GM19035 (cell line): ENCODE results near the gene RUFY2.

Source experiments
- ATAC-seq: cut with Tn5 transposase; IDR thresholded peaks from one replicate; pipeline ENCODE4 v1.9.1; 2021; ENCODE audit not compliant: unreplicated experiment

RUFY2 gene

GRCh38 chr10:68365611-68366010 is 41.5 kb downstream of the RUFY2 start:
- no peak for ATAC-seq

GRCh38 chr10:68364101-68364886 is 42.8 kb downstream of the RUFY2 start:
- no peak for ATAC-seq

GRCh38 chr10:68362590-68362989 is 44.5 kb downstream of the RUFY2 start:
- ATAC-seq = no peak

GRCh38 chr10:68359189-68359588 is 47.9 kb downstream of the RUFY2 start:
- ATAC-seq = no peak

DNA sequence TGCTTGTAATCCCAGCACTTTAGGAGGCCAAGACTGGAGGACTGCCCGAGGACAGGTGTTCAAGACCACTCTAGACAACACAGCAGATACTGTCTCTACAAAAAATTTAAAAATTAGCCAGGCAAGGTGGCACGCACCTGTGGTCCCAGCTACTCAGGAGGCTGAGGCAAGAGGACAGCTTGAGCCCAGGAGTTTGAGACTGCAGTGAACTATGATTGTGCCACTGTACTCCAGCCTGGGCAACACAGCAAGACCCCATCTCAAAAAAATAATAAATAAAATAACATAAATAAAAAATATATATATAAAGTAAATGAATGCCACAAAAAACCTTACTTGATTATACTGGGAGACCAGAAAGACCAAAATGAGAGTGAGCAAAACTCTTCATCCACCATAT is 53.5 kb downstream of the RUFY2 start:
- no peak for ATAC-seq

GRCh38 chr10:68348265-68348741 is 58.8 kb downstream of the RUFY2 start:
- peak; percentile 66 for ATAC-seq

DNA sequence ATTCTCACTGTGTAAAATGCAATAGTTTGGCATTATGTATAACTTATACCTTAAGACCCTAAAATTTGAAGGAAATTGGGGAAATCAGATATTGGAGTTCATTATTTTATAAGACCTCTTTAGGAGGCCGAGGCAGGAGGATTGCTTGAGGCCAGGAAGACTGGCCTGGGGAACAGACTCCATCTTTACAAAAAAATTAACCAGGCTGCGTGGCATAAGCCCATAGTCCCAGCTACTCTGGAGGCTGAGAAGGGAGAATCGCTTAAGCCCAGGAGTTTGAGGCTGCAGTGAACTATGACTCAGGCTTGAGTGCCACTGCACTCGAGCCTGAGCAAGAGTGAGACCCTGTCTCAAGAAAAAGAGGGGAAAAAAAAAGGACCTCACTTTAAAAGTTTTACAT is 60.3 kb downstream of the RUFY2 start:
- ATAC-seq = no peak

- ATAC-seq = no peak
These were observed 61.5 kb downstream of the RUFY2 start for GRCh38 chr10:68345621-68346020.

GRCh38 chr10:68342909-68343516 is 64.1 kb downstream of the RUFY2 start:
- ATAC-seq = no peak

DNA sequence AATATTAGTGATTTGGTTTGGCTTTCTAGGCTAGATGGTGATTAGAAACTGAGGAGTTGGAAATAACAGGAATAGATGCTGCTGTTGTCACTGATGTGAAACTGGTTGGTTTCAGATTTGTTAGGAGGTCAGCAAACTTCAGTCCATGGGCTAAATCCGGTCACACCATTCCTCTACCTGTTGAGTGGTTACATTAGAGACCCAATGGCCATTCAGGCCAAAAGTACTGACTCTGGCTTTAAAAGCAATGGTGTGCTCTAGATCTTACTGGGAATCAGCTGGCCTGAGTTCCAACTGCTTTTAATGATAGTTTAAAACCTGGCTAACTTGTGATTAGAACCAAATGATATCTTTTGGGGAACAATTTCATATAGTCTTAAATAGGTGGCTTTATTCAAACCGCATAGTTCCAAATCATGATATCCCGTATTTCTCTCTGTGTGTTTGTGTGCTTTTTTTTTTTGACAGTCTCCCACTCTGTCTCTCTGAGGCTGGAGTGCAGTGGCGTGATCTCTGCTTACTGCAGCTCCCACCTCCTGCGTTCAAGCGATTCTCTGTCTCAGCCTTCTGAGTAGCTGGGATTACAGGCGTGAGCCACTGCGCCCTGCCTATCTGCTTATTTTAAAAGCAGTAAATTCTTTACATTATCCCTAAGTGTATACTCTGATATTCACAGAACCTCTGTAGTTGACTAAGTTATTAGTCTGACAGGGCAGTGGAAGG is 66.6 kb downstream of the RUFY2 start:
- ATAC-seq = no peak

DNA sequence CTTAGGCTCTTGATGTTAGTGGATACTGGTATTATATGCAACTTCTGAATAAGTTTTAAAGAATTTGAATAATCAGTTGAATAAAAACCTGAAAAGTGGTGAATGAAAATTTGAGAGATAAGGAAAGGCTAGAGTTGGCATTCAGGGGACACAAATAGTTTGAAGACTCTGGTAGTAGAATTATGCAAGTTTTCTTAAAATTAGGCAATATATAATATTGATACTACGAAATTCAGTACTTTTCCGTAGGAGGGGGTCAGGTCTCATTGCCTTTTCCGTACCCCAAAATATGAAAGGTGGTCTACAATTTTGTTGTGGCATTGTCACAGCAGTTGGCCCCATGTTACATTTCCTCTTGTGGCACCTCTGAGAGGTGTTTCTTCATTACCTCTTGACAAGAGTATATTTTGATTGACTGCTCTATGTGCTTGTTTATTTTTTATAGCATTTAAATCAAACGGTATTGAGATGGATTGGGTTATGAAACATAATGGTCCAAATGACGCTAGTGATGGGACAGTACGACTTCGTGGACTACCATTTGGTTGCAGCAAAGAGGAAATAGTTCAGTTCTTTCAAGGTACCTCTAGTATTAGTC is 70.2 kb downstream of the RUFY2 start:
- ATAC-seq = no peak

GRCh38 chr10:68334672-68335467 is 72.2 kb downstream of the RUFY2 start:
- ATAC-seq = no peak

GRCh38 chr10:68333440-68334431 is 73.3 kb downstream of the RUFY2 start:
- ATAC-seq = no peak

- no peak for ATAC-seq
These were observed 74.0 kb downstream of the RUFY2 start for GRCh38 chr10:68333058-68333395.

GRCh38 chr10:68332259-68333057 is 74.6 kb downstream of the RUFY2 start, which contains the start of gene PBLD:
TSS of gene PBLD (minus strand) at chr10:68332928. CDS start at chr10:68306844, 26,084 bp downstream.
- ATAC-seq = peak; percentile 21

DNA sequence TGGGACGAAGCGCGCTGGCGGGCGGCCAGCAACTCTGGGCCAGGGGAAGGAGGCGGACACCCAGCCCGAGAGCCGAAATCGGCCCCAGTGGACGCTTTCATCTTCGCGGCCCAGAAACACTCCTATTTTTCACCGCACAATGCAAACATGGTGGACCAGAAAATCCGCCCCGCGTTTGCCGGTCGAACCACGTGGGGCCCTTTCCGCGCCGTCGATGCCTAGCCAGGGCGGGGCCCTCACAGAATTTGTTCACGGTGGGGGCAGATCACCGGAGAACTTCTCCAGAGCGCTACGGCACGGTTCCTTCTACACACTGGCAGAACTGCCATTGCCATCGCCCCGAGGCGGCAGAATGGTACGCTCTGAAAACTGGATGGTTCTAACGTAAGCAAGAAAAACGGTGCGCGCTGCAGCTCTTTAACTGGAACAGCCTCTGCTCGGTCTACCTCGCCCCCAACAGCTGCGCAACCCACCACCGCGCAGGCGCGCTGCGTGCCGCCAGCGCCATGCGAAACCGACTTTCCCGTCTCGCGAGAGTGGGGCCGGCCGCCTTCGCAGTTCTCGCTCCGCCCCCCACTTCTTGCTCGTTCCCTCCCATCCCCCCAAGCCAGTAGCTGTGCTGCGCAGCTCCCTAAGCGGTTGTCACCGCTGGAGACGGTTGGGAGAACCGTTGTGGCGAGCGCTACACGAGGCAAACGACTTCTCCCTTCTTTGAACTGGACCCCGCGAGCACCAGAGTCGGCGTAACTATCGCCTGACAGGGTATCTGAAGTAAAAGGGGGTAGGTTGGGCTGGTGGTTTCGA is 75.4 kb downstream of the RUFY2 start, which contains the start of gene HNRNPH3:
Gene HNRNPH3 (plus strand): TSS at position 610 of the 804 bp plus-strand sequence. CDS start 5,158 bp downstream, outside the sequence.
- peak; percentile 80 for ATAC-seq

- ATAC-seq = no peak
These were observed 76.1 kb downstream of the RUFY2 start for GRCh38 chr10:68330852-68331454.
